ENCODE results near the gene ZNF100.

DNA sequence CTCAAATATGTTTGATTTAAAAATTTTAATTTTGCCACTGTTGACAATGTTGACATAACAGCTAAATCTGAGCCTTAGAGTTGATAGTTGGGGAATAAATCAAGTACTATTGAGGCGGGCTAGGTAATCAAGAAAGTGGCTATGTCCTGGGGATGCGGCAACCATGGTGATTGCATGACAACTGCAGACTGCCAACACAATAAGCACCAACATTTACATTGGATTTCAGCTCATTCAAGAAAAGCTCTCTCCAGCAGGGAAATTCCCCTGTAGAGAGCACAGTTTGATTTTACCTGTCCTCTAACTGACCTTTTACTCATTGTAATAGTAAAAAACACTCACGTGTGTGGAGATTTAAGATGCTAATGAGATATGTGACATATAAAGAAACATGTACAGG is 63.1 kb downstream of the ZNF100 start:
- TF ChIP-seq POLR2A (IDR thresholded peaks at IDR 0.05; ENCODE audit: low read depth, low read length) (no peak), POLR2AphosphoS5 (IDR thresholded peaks at IDR 0.05; ENCODE audit: low read depth, low read length) (no peak), TAF1 (IDR thresholded peaks at IDR 0.05; ENCODE audit: borderline replicate concordance, low read depth, low read length) (no peak)
